Uterus (tissue), 2 donors: ENCODE measurements around the gene PROK1.

ENCODE experiments used
- CTCF ChIP-seq, 4 experiments: fragments of 200-600 bp in 2 of 4; fragments of 450-650 bp in 2 of 4; sonication (generic) in 2 of 4; IDR thresholded peaks; one replicate each; pipeline ENCODE4 v1.5.1; 2016 to 2019; ENCODE audit warnings: antibody characterized with exemption in 4 of 4, mild to moderate bottlenecking in 2 of 4, moderate library complexity in 1 of 4
- POLR2A ChIP-seq, 2 donors: fragments of 450-650 bp; IDR thresholded peaks; one replicate each; pipeline ENCODE4 v1.6.1; 2016; ENCODE audit warnings: antibody characterized with exemption in 2 of 2, mild to moderate bottlenecking in 1 of 2, moderate library complexity in 1 of 2

- TF ChIP-seq CTCF (IDR thresholded peaks at IDR 0.05), result no peak
- no peak for TF ChIP-seq POLR2A (IDR thresholded peaks at IDR 0.05)
Observed at GRCh38 chr1:110457206-110457605, 6.3 kb downstream of the PROK1 start.
